Ishikawa (cell line): Measurements from ENCODE around the gene ADAMTSL1.

Experiments used
- EP300 ChIP-seq: IDR thresholded peaks from 2 replicates; pipeline ENCODE4 v1.6.1; 2012; ENCODE audit warnings: borderline replicate concordance
- NFIC ChIP-seq: IDR thresholded peaks from 2 replicates; pipeline ENCODE4 v1.6.1; 2012
- REST ChIP-seq: IDR thresholded peaks from 2 replicates; pipeline ENCODE4 v1.6.1; 2012; ENCODE audit warnings: low read depth, mild to moderate bottlenecking
- TEAD4 ChIP-seq: IDR thresholded peaks from 2 replicates; pipeline ENCODE4 v1.6.1; 2012

GRCh38 chr9:18783909-18784308 lies 310.0 kb downstream of the ADAMTSL1 start:
- TF ChIP-seq TEAD4 (no peak), REST (no peak), EP300 (no peak), NFIC (no peak)
